Left lobe of liver (tissue), 2 donors: ENCODE results near the gene IRX4. TPM values are rescaled to one million over a fixed set of nuclear protein-coding genes. Genes with fewer than 3 reads are reported as not detected.

ENCODE experiments used
- ATAC-seq: fragments of 200-7000 bp; cut with Tn5 transposase; one replicate; pipeline ENCODE4 v1.9.1; 2020; ENCODE audit warnings: mild to moderate bottlenecking, moderate library complexity
- DNase-seq: peaks from one replicate; pipeline ENCODE4 v3.0.0-alpha.2; 2020; ENCODE audit warnings: low spot score
- total RNA-seq: library from RNA; stranded (reverse); gene quantifications from one replicate; pipeline ENCODE4 v1.2.1, GENCODE V29; 2021
- donor health status: DM: no; HTN: no; CAD: no; lungs with moderate emphysema.
- donor health status: DM: no; HTN: yes; CAD: no.

Gene IRX4
- not detected for total RNA-seq

GRCh38 chr5:1882337-1883119 lies at the start of gene IRX4:
TSS of gene IRX4 (minus strand) at chr5:1882925. CDS start at chr5:1882647, 278 bp downstream.
- ATAC-seq, result peak; percentile 30
- DNase-seq, result no peak

GRCh38 chr5:1931604-1932231 lies 49.0 kb upstream of the IRX4 start:
- no peak for DNase-seq

GRCh38 chr5:1930880-1931603 lies 48.3 kb upstream of the IRX4 start:
- DNase-seq, result peak; percentile 38
- ATAC-seq, result peak; percentile 32

More at GRCh38 chr5:1931604-1932231, 49.0 kb upstream of the IRX4 start:
- ATAC-seq, result no peak

- ATAC-seq (no peak), DNase-seq (no peak)
These were observed 47.8 kb upstream of the IRX4 start for GRCh38 chr5:1930501-1930879.

GRCh38 chr5:1929108-1929991 lies 46.6 kb upstream of the IRX4 start:
- no peak for ATAC-seq
- no peak for DNase-seq

- DNase-seq (no peak), ATAC-seq (no peak)
These were observed 44.0 kb upstream of the IRX4 start for GRCh38 chr5:1926471-1927341.

GRCh38 chr5:1926071-1926440 lies 43.3 kb upstream of the IRX4 start:
- ATAC-seq (no peak), DNase-seq (no peak)

GRCh38 chr5:1925111-1926070 lies 42.7 kb upstream of the IRX4 start:
- no peak for DNase-seq

GRCh38 chr5:1923766-1924165 lies 41.0 kb upstream of the IRX4 start:
- ATAC-seq (no peak), DNase-seq (no peak)

More at GRCh38 chr5:1925111-1926070, 42.7 kb upstream of the IRX4 start:
- no peak for ATAC-seq

GRCh38 chr5:1923341-1923740 lies 40.6 kb upstream of the IRX4 start:
- DNase-seq (no peak), ATAC-seq (no peak)

GRCh38 chr5:1921711-1922110 lies 39.0 kb upstream of the IRX4 start:
- ATAC-seq (no peak), DNase-seq (no peak)

- DNase-seq, result no peak
- no peak for ATAC-seq
These were observed 37.0 kb upstream of the IRX4 start for GRCh38 chr5:1919750-1920149.

GRCh38 chr5:1919209-1919566 lies 36.5 kb upstream of the IRX4 start:
- DNase-seq (no peak), ATAC-seq (no peak)

- no peak for ATAC-seq
These were observed 35.9 kb upstream of the IRX4 start for GRCh38 chr5:1918488-1919208.

GRCh38 chr5:1917830-1918487 lies 35.2 kb upstream of the IRX4 start:
- ATAC-seq (no peak), DNase-seq (no peak)

More at GRCh38 chr5:1918488-1919208, 35.9 kb upstream of the IRX4 start:
- no peak for DNase-seq

- DNase-seq (no peak), ATAC-seq (no peak)
These were observed 33.6 kb upstream of the IRX4 start for GRCh38 chr5:1916041-1917001.
